Measurements from ENCODE around the gene DCHS2.

DCHS2 gene, protein sequence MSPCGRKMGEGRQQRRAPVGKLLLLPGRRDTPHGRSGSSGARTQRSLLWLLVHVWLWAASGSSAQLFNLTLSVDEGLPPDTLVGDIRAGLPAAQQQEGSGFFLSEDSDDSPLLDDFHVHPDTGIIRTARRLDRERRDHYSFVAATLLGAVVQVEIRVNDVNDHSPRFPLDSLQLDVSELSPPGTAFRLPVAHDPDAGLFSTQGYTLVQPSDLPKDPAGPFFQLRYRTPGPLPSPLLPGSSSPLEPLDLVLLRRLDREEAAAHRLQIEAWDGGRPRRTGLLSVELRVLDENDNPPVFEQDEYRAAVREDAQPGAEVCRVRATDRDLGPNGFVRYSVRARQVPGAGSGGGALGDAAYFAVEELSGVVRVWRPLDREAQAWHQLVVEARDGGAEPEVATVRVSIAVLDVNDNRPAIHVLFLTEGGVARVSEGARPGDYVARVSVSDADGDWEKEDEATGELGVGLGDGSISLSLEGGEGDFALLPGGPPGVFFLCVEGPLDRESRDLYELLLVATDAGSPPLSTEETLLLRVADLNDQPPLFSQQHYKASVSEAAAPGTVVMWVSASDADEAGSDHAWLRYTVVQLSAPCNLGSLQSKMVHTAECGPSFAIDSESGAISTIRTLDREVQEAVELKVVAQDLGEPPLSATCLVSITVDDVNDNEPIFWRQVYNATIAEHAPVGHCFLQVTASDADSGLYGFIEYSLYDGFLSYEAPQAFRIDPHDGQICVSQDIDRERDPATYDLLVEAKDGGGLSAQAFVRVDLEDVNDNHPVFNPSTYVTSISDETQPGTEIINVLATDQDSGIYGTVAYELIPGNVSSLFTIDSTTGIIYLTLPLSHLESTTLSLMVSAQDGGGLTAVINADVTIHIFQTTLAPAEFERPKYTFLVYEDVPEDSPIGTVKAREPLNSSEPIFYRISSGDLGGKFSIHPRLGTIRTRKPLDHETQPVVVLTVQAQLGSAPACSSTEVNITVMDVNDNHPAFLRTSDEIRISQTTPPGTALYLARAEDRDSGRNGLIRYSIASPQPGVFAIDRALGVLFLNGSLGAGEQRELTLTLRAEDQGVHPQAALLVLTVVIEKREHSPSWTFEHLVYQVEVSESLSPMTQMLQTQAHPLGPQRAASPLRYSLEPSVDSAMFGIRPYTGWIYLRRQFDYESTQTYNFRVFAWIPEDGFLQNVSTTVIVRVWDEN (N-terminal part only)

DNA sequence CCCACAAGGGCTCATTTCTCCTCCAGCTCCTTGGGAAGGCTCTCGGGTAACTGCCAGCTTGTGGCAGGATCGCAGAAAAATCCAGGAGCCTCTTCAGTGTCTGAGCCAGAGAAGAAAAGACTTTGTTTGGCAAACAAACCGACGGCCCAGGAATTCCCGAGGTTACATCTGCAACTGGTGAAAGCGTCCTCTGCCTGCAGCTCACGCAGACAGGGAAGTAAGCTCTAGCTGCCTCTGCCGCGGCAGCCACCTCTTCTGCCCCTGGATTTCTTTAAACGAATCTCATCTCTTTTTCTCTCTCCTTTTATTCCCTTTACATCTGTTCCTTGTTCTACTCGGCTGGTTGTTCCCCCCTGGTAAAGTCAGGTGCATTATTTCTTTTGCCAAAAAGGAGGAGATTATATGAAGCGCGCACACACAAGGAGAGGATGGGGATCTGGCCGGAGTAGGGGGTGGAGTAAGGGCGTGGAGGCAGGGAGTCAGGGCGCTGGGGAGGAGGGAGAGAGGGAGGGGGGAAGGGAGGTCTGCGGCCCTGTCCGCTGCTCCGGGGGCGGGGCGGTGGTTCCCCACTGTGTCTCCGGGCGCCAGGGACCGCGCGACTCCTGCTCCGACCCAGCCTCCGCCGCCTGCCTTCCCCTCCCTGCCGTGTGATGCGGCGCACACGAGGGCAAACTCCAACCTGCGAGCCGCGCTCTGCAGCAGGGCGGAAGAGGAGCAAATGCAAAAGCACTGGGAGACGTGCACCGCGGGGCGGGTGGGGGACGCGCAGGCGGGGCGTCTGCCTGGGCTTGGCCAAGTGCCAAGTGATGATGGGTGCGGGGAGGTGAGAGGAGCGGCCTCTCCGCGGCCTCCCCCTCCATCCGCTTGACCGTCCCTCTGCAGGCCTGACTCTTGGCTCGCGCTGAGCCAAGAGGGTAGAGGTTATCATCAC is at the start of gene DCHS2:
DCHS2 (minus strand) TSS at position 459 of the 931 bp plus-strand sequence; CDS start at position 15, 444 bp downstream.
- DNase-seq (ENCODE audit: low read depth): no peak

DNA sequence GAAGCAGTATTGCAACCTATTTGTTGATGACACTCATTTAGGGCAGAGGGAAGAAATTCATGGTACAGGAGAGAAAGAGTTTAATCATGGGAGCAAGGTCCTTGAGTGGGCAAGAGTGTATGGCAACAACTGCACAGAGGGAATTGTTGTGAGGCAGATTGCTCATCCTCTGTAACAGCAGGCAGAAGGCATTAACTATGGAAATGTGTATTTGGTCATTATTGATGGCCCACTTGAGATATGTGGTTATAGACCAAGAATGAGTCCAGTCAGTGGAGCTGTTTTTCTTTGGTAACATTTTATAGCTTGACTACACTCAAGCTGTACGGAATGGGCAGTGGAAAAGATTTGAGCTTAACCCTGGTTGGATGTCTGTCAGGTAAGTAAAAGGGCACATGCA is 42.7 kb upstream of the DCHS2 start:
- no peak for DNase-seq (ENCODE audit: low read depth)

DNA sequence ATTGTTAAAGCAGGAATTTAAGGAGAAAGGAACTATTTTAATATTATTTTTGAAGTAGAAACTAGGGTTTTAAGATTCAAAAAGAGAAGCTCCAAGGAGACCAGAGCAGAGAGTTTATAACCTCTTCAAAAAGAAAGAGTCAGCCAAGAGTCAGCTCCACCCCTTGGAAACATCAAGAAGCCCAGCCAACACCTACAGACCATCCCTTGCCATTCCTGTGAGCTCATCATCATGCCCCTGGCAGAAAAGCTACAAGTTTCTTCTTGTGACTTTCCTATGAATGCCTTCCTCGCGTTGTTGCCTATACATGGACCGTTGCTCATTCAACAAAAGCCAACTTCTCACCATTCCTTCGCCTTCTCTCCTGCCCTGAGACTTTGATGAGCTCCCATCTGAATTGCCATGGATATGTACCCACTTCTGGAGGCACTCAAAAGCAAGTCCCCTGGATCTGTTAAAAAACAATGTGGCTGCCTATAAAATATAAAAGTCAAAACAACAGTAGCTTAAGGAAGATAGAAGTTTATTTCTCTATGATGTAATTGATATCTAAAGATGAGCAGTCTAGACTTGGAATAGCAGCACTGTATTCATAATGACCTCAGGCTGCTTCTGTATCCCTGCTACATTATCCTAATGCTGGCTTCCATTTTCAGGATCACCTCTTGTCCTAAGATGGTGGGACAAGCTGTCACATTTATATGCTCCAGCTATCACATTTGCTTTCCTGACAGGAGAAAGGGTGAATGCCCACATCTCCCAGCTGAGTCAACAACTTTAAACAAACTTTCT is 38.3 kb upstream of the DCHS2 start:
- DNase-seq (ENCODE audit: low read depth): no peak

DNA sequence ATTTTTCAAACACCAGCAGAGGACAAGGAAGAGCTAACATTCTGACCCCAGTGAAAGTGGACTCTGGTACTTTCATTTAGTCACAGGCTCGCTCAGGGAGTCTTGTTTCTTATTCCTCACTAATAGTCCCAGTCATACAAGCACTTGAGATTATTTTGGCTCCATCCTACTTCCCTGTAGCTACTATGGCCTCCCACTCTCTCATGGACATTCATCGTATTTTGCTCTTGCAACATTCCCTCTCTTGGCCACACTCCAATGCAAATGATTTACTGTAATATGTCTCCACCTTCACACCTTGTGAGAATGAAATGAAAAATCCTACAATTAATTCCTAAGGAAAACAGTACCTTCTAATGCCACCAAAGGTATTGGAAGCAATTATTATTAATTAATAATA is 37.3 kb upstream of the DCHS2 start:
- no peak for DNase-seq (ENCODE audit: low read depth)

DNA sequence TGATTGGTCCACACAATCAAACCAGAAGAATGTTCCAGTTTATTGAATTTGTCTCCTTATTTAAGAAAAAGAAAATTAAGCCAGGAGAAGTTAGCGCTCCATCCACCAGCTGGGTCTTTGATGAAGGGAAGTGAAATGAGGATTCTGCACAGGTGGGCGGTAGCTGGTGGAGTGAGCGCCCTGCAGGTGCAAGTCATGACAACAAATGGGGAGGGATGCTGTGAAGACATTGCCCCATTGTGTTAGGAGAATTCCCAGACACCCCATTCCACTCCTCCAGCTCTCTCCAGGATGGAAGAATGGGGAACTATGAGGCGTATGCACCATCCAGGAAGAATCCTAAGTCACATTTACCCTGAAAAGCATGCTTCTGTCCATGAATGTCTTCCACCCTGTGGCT is 35.7 kb upstream of the DCHS2 start:
- no peak for DNase-seq (ENCODE audit: low read depth)

DNA sequence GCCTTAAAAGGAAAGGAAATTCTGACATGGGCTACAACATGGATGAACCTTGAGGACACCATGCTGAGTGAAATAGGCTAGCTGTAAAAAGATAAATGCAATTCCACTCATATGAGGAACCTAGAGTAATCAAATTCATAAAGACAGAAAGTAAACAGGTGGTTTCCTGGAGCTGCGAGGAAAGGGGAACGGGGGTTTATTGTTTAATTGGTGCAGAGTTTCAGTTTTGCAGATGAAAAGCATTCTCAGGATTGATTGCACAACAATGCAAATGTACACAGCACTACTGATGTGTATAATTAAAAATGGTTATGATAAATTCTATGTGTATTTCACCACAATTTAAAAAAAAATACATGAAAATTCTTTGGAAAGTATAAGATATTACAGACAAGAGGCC is 34.6 kb upstream of the DCHS2 start:
- no peak for DNase-seq (ENCODE audit: low read depth)

DNA sequence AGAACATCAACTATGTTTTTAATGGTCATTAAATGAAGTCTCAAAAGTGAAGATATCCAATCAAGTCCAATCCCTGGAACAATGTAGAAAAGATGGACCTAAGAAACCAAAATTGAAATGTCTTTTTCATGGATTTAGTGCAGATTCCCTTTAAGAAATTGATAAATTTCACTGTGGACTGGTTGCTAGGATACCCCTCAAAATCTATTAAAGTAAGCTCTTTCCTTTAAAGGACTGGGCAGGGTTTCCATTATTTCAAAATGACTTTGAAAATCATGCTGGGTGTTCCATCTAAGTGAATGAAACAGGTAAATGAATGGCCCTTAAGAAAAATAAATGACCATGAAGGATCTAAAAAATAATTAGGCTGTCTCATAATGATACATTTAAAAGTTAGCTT is 30.0 kb upstream of the DCHS2 start:
- no peak for DNase-seq (ENCODE audit: low read depth)

DNA sequence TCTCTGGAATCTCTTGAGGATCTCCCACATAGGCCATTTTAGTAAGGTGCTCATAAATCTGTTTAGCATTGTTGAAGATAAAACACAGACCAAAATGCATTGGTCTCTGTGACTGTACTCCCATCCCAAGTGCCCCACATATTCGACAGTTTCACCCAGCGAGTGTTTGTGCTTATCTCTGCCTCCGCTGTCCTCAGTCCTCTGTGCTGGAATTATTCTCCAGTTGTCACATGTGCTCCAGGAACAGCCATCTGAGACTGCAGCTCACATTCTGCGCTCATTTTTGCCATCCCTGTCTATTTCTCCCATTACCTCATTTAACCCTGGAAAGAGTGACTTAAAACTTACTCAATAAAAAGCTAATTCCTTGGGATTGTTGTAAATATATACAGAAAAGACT is 27.6 kb upstream of the DCHS2 start:
- no peak for DNase-seq (ENCODE audit: low read depth)

DNA sequence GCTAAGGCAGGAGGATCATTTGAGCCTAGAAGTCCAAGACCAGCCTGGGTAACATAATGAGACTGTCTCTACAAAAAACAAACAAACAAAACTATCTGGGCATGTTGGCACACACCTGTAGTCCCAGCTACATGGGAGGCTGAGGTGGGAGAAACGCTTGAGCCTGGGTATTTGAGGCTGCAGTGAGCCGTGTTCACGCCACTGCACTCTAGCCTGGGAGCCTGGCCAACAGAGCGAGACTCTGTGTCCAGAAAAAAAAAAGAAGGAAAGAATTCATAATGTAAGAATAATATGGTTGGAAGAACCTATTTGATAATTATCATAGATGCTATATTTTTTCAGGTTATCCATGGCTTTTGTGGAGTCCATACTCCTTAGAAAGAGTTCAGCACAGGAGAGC is 26.0 kb upstream of the DCHS2 start:
- DNase-seq (ENCODE audit: low read depth): no peak

DNA sequence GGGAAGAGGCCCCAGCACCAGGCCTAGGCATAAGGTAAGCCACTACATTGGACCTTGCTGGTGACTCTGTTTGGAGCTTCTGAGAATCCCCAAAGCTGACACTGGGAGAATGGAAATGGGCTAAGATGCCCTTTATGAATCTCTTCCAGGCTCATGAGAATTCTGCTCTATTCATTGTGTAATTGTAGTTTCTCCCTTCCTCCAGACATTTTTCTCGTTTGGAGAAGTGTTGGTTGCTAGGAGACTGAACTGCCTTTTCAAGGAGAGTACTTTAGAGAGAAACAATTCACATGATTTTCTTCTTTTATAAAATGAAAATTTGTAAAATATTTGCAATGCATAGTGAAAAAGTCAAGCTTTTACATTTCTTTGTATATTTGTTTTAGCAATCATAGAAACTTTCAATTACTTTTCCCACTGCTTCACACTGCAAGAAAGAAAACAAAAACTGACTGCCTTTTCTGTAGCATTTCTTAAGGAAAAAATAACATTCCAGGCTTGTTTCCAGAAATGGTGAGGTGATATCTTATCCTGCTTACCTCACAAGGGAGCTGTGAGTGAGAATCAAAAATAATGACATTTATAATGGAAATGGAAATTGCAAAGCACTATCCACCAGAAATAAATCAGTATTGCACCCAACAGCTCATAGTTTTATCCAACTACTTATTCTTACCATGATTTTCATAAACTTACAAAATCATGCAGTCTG is 24.9 kb upstream of the DCHS2 start:
- no peak for DNase-seq (ENCODE audit: low read depth)

DNA sequence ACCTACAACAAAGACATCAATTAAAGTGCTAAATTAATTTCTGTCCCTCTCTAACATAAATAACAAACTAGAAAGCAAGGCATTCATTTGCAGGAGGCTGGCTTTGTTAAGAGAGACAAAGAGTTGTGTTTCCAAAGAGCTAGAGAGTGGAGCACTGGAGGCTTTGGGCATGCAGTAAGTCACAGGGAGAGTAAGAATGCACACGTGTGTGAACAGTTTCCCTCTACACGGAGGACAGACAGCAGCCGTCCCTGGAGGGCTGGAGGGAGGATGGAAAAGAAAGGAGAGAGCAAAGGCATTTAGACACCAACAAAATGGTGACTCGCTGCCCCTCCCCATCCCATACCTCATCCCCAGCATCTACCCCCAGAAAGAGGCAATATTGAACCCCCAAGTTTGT is 20.4 kb upstream of the DCHS2 start:
- DNase-seq (ENCODE audit: low read depth): no peak

DNA sequence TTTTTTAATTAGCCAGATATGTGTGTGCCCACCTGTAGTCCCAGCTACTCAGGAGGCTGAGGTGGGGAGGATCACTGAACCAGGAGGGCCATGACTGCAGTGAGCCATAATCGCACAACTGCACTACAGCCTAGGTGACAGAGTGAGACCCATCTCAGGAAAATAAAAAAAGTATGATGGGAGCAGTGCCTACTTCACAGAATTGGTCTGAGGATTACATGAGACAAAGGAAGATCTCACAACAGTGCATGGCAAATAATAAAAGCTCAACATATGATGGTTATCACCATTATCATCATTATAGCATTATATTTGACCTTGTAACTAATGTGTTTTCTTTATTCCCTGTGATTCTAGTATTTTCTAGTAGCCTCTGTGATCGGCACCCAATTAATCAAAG is 19.9 kb upstream of the DCHS2 start:
- DNase-seq (ENCODE audit: low read depth): no peak

DNA sequence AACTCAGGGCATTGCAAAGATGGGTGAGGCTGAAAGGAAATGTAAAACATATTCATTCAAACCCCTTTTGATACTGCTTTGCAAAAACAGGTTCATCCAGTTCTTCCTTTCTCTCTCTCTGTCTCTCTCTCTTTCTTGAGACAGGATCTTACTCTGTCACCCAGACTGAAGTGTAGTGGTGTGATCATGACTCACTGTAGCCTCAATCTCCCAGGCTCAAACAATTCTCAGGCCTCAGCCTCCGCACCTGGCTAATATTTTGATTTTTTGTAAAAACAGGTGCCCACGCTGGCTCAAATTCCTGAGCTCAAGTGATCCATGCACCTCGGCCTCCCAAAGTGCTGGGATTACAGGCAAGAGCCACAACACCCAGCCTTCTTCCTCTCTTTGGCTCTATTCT is 15.6 kb upstream of the DCHS2 start:
- no peak for DNase-seq (ENCODE audit: low read depth)

DNA sequence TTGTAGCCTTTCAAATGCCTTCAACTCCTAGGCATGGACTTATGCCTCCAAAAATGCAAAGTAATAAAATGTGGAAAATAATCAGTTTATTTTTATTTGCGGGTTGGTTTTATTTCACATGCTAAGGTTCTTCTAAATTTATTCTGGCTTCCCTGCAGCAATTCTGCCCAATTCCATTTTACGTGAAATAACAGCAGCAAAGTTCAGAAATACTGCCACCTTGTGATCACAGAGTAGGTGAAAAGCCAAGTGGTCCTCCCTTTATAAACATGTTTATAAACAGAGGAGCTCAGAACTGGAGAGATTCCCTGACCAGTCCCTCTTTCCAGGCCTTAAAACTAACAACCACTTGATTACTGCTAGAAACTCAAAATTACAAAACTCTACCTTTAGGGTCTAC is 14.7 kb upstream of the DCHS2 start:
- peak; percentile 7 for DNase-seq (ENCODE audit: low read depth)

DNA sequence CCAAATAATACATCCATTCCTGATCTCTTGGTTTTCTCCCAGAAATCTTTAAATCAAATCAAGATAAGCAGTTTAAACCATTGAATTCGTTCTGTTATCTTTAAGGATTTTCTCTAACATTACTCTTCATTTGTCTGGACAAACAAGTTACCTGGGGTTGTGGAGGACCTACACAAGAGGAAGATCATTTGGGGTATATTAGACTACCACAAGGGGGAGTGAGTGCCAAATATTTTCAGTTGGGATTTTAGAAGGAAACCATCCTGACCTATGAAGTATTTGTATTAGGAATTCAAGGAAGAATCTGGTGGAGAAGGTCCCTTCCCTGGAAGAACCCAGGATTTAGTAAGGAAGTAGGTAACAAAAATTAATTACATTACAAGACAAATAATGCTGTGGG is 12.0 kb upstream of the DCHS2 start:
- DNase-seq (ENCODE audit: low read depth): no peak

DNA sequence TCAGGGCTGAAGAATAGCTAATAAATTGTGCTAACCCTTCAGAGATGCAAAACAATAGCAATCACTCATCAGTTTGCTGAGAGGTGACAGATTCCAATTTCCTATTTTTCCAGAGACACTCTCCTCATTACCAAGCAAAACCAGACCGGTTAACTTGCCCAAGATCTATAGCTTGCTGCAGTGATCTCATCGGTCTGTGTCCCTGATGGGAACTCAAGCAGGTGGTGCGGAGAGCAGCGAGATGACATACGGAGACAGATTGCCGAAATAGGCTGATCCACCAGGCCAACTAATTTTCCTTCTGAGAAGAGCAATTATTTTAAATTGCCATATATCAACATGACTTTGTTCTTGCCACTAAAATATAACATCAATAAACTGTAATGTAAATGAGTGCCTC is 10.5 kb upstream of the DCHS2 start:
- no peak for DNase-seq (ENCODE audit: low read depth)

DNA sequence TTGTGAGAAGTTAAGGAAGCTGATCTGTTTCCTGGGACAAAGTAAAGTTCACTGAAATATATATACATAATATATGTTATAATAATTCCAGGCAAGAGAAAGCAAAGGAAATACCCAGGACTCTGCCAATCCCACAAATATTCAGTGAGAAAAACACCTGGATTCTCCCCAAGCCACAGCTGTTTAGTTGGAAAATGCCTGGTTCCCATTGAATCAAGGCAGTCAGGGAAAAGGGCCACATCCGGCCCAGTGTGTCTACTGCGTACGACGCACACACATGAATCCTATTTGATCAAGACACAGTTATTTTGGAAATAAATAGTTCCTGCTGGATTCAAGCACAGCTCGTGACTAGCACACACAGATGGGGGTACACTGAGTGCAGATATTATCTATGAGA is 6.3 kb upstream of the DCHS2 start:
- no peak for DNase-seq (ENCODE audit: low read depth)

DNA sequence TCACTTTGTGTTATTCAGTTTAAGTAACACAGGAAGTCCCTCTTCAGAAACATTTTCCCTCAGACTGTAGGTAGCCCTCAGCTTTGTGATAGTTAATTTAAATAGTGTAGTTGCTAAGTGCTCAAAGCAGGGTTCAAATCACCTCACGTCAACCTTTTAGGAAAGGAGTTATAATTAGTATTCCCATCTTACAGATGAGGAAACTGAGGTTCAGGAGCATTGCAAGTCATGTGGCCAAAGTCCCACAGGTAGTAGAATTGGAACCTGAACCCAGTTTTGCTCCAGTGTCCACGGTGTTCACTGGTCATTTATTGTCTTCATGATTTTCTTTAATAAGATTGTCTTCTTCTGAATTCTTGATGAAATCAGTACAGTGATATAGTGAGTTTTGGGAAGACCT is 4.3 kb upstream of the DCHS2 start:
- no peak for DNase-seq (ENCODE audit: low read depth)

DNA sequence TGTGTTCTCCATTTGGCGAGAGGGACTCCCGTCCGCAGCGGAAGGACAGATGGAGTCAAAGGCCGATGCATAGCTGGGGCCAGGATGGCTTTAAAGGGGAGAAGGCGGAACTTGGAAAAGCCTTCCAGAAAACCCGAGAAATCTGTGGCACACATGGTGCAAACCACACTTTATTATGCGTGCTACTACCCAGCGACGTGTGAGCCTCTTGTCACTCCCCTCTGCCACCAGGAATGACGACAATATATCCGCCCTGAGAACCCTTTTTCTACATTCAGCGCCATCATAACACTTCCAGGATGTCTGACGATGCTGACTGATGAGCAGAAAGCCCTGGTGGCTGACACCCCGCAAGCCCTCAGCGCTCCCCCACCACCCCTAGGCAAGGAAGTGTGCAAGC is 689 bp upstream of the DCHS2 start:
- no peak for DNase-seq (ENCODE audit: low read depth)
